Osteoblast (primary cell): ENCODE results near the gene DNAJC16. TPM values are rescaled to one million over a fixed set of nuclear protein-coding genes. Genes with fewer than 3 reads are reported as not detected.

Experiments
- DNase-seq: peaks from one replicate; pipeline ENCODE4 v3.0.0; 2011; ENCODE audit warnings: low spot score, mixed read lengths; ENCODE audit not compliant: insufficient read length; ENCODE audit errors: missing footprints
- H2AFZ ChIP-seq: 2 replicates; pipeline ENCODE4 v1.6.0; 2011; ENCODE audit warnings: mild to moderate bottlenecking, low read length
- H3K27ac ChIP-seq: 2 replicates; pipeline ENCODE4 v1.5.1; 2011; ENCODE audit warnings: mild to moderate bottlenecking, low read depth, low read length, moderate library complexity
- H3K27me3 ChIP-seq: 2 replicates; pipeline ENCODE4 v1.6.0; 2012; ENCODE audit warnings: mild to moderate bottlenecking, control low read depth, inconsistent platforms, low read length, moderate library complexity; ENCODE audit not compliant: insufficient read depth
- H3K36me3 ChIP-seq: 2 replicates; pipeline ENCODE4 v1.5.1; 2011; ENCODE audit warnings: mild to moderate bottlenecking, low read length, control low read depth, moderate library complexity; ENCODE audit not compliant: insufficient read depth
- H3K4me1 ChIP-seq: 2 replicates; pipeline ENCODE4 v1.5.1; 2011; ENCODE audit warnings: mild to moderate bottlenecking, low read length, control low read depth, moderate library complexity; ENCODE audit not compliant: insufficient read depth
- H3K4me2 ChIP-seq: 2 replicates; pipeline ENCODE4 v1.6.0; 2011; ENCODE audit warnings: mild to moderate bottlenecking, low read length; ENCODE audit not compliant: insufficient read depth
- H3K4me3 ChIP-seq: fragments of 200-600 bp; sonication (generic); 3 replicates; pipeline ENCODE4 v1.5.1; 2012; ENCODE audit warnings: mild to moderate bottlenecking, low read length, inconsistent platforms; ENCODE audit not compliant: insufficient read depth
- H3K79me2 ChIP-seq: 2 replicates; pipeline ENCODE4 v1.6.0; 2012; ENCODE audit warnings: mild to moderate bottlenecking, low read length, control low read depth, inconsistent platforms; ENCODE audit not compliant: insufficient read depth
- H3K9me3 ChIP-seq: 2 replicates; pipeline ENCODE4 v1.5.1; 2011; ENCODE audit warnings: low read depth, low read length, control low read depth
- H4K20me1 ChIP-seq: 2 replicates; pipeline ENCODE4 v1.6.0; 2012; ENCODE audit warnings: mild to moderate bottlenecking, low read length, control low read depth; ENCODE audit not compliant: insufficient read depth
- CTCF ChIP-seq: IDR thresholded peaks from 2 replicates; pipeline ENCODE4 v1.5.1; 2011; ENCODE audit warnings: mild to moderate bottlenecking, low read depth, low read length, moderate library complexity; ENCODE audit errors: extremely low read depth
- total RNA-seq: library from RNA; depleted of rRNA; stranded (reverse); fragments of >200 nt; gene quantifications from 2 replicates; pipeline ENCODE4 v1.2.3, GENCODE V29; 2012

Gene DNAJC16
- total RNA-seq, 1 donor: 19.2 TPM

GRCh38 chr1:15525050-15526020 is 1.3 kb upstream of the DNAJC16 start:
- H3K4me3 ChIP-seq: peak overlapping the region; percentile 93
- peak; percentile 90 for DNase-seq
- peak overlapping the region; percentile 92 for H3K4me2 ChIP-seq
- H3K27ac ChIP-seq: peak overlapping the region; percentile 78
- H3K36me3 ChIP-seq: peaks cover under 1% of the 10 kb centered on the region
- peaks cover 34% of the 10 kb centered on the region for H3K79me2 ChIP-seq
- TF ChIP-seq CTCF: no peak
- peak overlapping the region; percentile 90 for H2AFZ ChIP-seq
- H3K9me3 ChIP-seq: no peaks in the 10 kb centered on the region
- H3K27me3 ChIP-seq: no peaks in the 10 kb centered on the region
- H4K20me1 ChIP-seq: no peaks in the 10 kb centered on the region
- H3K4me1 ChIP-seq: peaks cover 28% of the 10 kb centered on the region

GRCh38 chr1:15526021-15526489 is 593 bp upstream of the DNAJC16 start:
- peaks cover 8% of the 10 kb centered on the region for H3K36me3 ChIP-seq
- peak overlapping the region; percentile 92 for H3K4me2 ChIP-seq
- peak overlapping the region; percentile 90 for H2AFZ ChIP-seq
- no peaks in the 10 kb centered on the region for H3K9me3 ChIP-seq
- no peak for DNase-seq
- H3K79me2 ChIP-seq: peaks cover 38% of the 10 kb centered on the region
- peak overlapping the region; percentile 78 for H3K27ac ChIP-seq
- H3K4me1 ChIP-seq: peaks cover 28% of the 10 kb centered on the region
- H4K20me1 ChIP-seq: no peaks in the 10 kb centered on the region
- no peak for TF ChIP-seq CTCF
- H3K27me3 ChIP-seq: no peaks in the 10 kb centered on the region
- peak overlapping the region; percentile 93 for H3K4me3 ChIP-seq

- no peak for TF ChIP-seq CTCF
- H3K4me2 ChIP-seq: no peak overlapping the region
- peaks cover 21% of the 10 kb centered on the region for H3K4me1 ChIP-seq
- peaks cover 2% of the 10 kb centered on the region for H4K20me1 ChIP-seq
- H3K9me3 ChIP-seq: no peaks in the 10 kb centered on the region
- peaks cover 31% of the 10 kb centered on the region for H3K36me3 ChIP-seq
- no peak overlapping the region for H3K27ac ChIP-seq
- DNase-seq: no peak
- H2AFZ ChIP-seq: no peak overlapping the region
- H3K4me3 ChIP-seq: no peak overlapping the region
- H3K27me3 ChIP-seq: no peaks in the 10 kb centered on the region
- peaks cover 45% of the 10 kb centered on the region for H3K79me2 ChIP-seq
These were observed 4.4 kb downstream of the DNAJC16 start for GRCh38 chr1:15531003-15531402.

GRCh38 chr1:15531682-15532081 is 5.0 kb downstream of the DNAJC16 start:
- H3K4me1 ChIP-seq: peaks cover 17% of the 10 kb centered on the region

More at GRCh38 chr1:15531682-15532081, 5.0 kb downstream of the DNAJC16 start:
- Histone ChIP-seq H3K79me2 (peaks cover 45% of the 10 kb centered on the region), H3K36me3 (peaks cover 37% of the 10 kb centered on the region), H3K27ac (no peak overlapping the region), H2AFZ (no peak overlapping the region), H3K27me3 (no peaks in the 10 kb centered on the region), H3K4me3 (no peak overlapping the region), H4K20me1 (peaks cover 2% of the 10 kb centered on the region), H3K4me2 (no peak overlapping the region), H3K9me3 (no peaks in the 10 kb centered on the region)
- DNase-seq: no peak
- TF ChIP-seq CTCF: no peak
